HG02642 (cell line): ENCODE measurements around the gene TTYH3.
"Not testable (repeated sequence)": the region's sequence is repeated elsewhere in the genome, so short reads cannot be mapped to it uniquely, and the experiment has no call there.

Source experiments
- ATAC-seq: cut with Tn5 transposase; IDR thresholded peaks from one replicate; pipeline ENCODE4 v1.9.1; 2021; ENCODE audit warnings: mild to moderate bottlenecking; ENCODE audit not compliant: unreplicated experiment, poor library complexity

The TTYH3 gene

DNA sequence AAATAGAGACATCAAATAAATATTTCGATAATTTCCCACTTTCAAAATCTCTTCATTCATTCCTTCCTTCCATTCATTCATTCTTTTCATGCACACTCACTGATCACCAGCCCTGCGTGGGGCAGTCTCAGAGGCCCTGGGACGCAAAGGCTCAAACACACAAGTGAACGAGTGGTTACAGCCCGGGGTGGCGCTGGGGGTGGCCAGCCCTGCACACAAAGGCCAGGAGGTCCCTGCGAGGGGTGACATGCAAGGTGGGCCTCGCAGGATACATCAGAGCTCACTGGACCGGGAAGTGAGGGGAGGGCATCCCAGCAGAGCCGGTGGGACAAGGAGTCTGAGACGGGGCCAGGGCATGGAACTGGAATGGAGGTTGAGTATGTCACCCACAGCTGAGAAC is 29.9 kb upstream of the TTYH3 start:
- no peak for ATAC-seq

GRCh38 chr7:2602406-2603043 is 29.3 kb upstream of the TTYH3 start:
- no peak for ATAC-seq

GRCh38 chr7:2603044-2603965 is 28.5 kb upstream of the TTYH3 start:
- no peak for ATAC-seq

- ATAC-seq: no peak
Measured at GRCh38 chr7:2604608-2605174, 27.1 kb upstream of the TTYH3 start.

DNA sequence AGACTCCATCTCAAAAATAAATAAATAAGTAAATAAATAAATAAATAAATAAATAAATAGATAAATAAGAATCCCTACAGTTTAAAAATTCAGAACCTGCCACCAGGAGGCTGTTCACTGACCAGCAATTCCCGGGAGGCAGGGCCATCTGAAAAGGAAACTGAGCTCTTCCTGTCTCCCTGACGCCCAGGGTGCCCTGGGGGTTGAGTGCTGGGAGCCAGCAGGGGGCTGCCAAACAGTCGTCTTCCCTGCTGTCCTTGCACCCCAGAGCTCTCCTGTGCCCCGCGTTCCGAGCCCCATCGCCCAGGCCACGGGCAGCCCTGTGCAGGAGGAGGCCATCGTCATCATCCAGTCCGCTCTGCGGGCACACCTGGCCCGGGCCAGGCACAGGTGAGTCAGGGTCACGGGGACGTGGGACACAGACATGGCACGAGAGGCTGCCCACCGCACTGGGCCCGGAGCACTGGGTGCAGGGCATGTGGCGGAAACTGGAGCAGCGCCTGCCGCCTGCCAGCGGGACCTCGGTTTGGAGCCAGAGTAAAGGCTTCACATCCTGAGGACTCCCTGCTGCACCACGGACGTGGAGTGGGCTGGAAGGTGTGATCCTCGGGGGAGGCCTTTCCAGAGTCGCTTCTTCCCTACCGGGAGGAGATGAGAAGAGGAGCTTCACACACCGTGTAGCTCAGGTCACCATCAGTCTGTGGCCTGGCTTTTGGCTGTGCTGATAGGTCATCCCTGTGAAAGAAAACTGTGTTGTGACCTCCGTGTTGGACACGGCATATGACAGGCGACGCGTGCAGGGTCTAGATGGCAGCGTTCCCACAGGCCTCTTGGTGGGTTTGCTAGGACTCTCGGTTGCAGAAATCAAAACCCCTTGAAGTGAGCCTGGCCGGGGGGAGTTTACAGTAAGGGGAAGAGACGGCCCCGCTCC is 25.9 kb upstream of the TTYH3 start:
- no peak for ATAC-seq

- ATAC-seq: no peak
Measured at GRCh38 chr7:2606539-2606936, 25.2 kb upstream of the TTYH3 start.

DNA sequence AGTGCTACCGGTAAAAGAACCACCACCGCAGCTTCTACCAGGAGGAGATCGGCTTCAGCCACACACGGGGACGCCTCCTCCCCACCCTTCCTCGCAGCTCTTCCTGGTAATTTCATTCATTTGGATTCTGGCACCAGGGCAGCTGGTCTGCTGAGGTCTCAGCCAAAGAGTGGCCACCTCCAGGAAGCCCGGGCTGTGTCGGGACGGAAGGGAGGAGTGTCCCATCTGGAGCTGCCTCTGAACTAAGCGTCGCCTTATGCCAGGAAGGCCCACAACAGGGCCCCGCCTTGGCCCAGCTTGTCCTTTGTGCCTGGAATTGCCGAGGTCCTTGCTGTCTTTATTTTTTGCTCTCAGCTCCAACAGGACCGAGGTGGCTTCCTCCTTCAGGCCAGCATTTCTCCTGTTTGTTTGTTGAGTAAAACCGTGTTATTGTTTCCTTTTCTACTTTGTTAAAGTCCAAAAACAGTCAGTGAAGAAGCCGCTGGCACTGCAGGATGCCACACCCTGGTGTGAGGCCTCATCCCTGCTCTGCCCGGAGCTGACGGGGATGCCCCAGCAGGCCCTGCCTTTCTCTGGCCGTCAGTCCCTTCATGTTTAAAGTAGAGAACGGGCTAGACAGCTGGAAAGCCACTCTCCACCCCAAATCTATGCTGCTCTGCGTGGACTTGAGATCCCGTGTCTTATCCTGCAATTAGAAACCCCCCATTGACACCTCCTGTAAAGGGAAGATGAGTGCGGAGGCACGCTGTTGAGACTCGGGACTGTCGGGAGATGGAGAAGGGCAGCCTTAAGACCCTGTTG is 24.5 kb upstream of the TTYH3 start:
- no peak for ATAC-seq

- no peak for ATAC-seq
Measured at GRCh38 chr7:2607923-2608904, 23.6 kb upstream of the TTYH3 start.

DNA sequence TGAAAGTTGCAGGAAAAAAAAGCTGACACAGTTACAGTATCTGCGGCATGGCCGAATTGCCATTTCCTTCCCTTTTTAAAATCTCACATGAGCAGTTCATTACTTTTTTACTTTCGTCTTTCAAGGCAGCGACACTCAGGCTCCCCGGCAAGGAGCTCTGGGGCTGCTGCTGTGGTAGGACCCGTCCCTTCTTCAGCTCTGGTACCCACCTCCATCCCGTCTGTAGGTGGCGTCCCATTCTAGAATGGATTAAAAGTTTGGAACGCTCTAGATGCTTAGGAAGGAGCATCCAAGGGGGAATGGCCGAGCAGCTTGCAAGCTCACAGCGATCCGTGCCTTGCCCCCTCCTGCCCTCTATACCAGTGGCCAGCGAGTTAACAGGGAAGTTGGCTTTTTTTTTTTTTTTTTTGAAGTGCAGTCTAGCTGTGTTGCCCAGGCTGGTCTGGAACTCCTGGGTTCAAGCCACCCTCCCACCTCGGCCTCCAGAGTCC is 22.8 kb upstream of the TTYH3 start:
- peak; percentile 56 for ATAC-seq

- not testable (repeated sequence) for ATAC-seq
Measured at GRCh38 chr7:2609646-2610045, 22.1 kb upstream of the TTYH3 start.

- ATAC-seq: no peak
Measured at GRCh38 chr7:2610466-2610865, 21.3 kb upstream of the TTYH3 start.

- no peak for ATAC-seq
Measured at GRCh38 chr7:2610898-2611297, 20.9 kb upstream of the TTYH3 start.

- no peak for ATAC-seq
Measured at GRCh38 chr7:2611401-2611800, 20.4 kb upstream of the TTYH3 start.

GRCh38 chr7:2611922-2612321 is 19.9 kb upstream of the TTYH3 start:
- ATAC-seq: no peak

GRCh38 chr7:2612445-2613097 is 19.2 kb upstream of the TTYH3 start:
- ATAC-seq: no peak

DNA sequence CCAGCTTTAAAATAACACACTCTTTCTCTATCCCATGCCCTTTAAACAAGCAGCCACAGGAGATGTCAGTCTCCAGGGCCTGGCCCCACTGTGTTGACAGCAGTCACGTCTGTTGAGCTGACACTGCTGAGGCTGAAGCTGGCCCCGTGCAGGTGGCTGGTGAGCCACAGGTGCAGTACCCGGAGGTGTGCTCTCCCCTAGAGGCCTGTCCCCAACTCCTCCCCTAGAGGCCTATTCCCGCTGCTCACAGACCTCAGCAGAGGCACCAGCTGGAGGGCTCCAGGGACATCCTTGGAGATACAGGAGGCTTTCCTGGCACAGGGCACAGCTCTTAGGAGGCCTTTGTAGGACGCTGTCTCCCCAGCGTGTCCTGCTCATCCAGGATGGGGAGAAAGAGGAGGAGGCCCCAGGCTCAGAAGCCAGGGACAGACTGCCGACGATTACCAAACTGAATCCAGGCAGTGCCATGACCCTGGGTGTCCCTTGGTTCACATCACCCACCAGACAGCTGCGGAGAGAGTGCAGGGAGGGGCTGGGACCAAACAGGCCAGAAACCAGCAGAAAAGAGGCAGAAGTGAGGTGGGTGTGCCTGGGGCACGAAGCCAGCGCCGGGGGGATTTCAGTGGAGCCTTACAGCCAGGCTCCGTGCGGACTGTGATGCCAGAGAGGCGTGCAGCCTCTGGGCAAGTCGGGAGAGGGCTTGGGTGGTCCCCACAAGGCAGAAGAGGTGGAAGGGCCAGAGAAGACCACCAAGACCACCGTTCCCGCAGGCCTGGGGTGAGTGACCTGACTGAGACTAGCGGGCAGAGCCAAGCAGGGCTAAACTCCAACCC is 18.5 kb upstream of the TTYH3 start:
- no peak for ATAC-seq
